HepG2 (cell line): Measurements from ENCODE around the gene PPFIA2. TPM values are rescaled to one million over a fixed set of nuclear protein-coding genes. Genes with fewer than 3 reads are reported as not detected.

Experiments used
- ATAC-seq: fragments of 200-7000 bp; cut with Tn5 transposase; 3 replicates; pipeline ENCODE4 v1.9.1; 2020; ENCODE audit warnings: mild to moderate bottlenecking, moderate library complexity
- BruUV-seq: library from RNA; stranded (reverse); fragments of 400-500 nt; replicated peaks from 2 replicates; lab custom pipeline; 2021; lab: Mats Ljungman, UMichigan
- CTCF ChIA-PET: fragments of 300-600 bp; formaldehyde crosslinking; extraction: SDS; loops from one replicate; lab custom pipeline; 2021; ENCODE audit warnings: low total read pairs, inconsistent platforms, low intra/inter-chr PET ratio; lab: Yijun Ruan, JAX
- POLR2A ChIA-PET: fragments of 350-600 bp; sonication (Branson Sonifier 250); formaldehyde crosslinking; loops from one replicate; lab custom pipeline; 2020; ENCODE audit warnings: antibody characterized with exemption, inconsistent platforms; lab: Yijun Ruan, JAX
- DNase-seq: peaks from one replicate; pipeline ENCODE4 v3.0.0-alpha.2; 2015; ENCODE audit warnings: low spot score
- FAIRE-seq: peaks from 3 replicates; lab custom pipeline; 2011; peaks lifted over from hg19 to GRCh38; lab: Jason Lieb, UNC
- H2AFZ ChIP-seq: one replicate; pipeline ENCODE4 v1.6.1; 2011; ENCODE audit warnings: low read length, inconsistent platforms
- H3K27ac ChIP-seq: fragments of 300-600 bp; 3 replicates; pipeline ENCODE4 v1.8.0; 2011; ENCODE audit warnings: mixed run types, mild to moderate bottlenecking, mixed read lengths, low read length, inconsistent platforms; ENCODE audit not compliant: insufficient read depth; ENCODE audit errors: extremely low read length
- H3K27me3 ChIP-seq, 2 experiments: fragments of 200-600 bp in 1 of 2; 2 replicates in 1 of 2; 3 replicates in 1 of 2; pipeline versions ENCODE4 v1.6.0 to v1.8.0; 2011; ENCODE audit warnings: low read length in 2 of 2, mild to moderate bottlenecking in 2 of 2, moderate library complexity in 2 of 2, inconsistent platforms in 1 of 2; ENCODE audit not compliant: insufficient read depth in 2 of 2, control insufficient read depth in 1 of 2
- H3K36me3 ChIP-seq, 2 experiments: fragments of 200-600 bp in 1 of 2; replicated peaks in 1 of 2; 2 replicates in 1 of 2; 3 replicates in 1 of 2; pipeline versions ENCODE4 v1.5.1 to v1.8.0; 2011; ENCODE audit warnings: low read length in 2 of 2, inconsistent platforms in 1 of 2; ENCODE audit not compliant: insufficient read depth in 2 of 2, control insufficient read depth in 1 of 2
- H3K4me1 ChIP-seq: 2 replicates; pipeline ENCODE4 v1.5.1; 2012; ENCODE audit warnings: low read length, inconsistent platforms; ENCODE audit not compliant: insufficient read depth
- H3K4me2 ChIP-seq: 2 replicates; pipeline ENCODE4 v1.6.0; 2011; ENCODE audit warnings: low read depth, low read length, inconsistent platforms
- H3K4me3 ChIP-seq, 3 experiments: fragments of 200-600 bp in 1 of 3; sonication (generic), shearing (Covaris generic) in 1 of 3; replicated peaks in 1 of 3; 2 replicates each; pipeline ENCODE4 v1.5.1; 2011 to 2016; ENCODE audit warnings: low read length in 3 of 3, inconsistent platforms in 2 of 3, low read depth in 2 of 3, mild to moderate bottlenecking in 2 of 3, control low read depth in 1 of 3, mixed read lengths in 1 of 3; ENCODE audit not compliant: insufficient read depth in 1 of 3
- H3K79me2 ChIP-seq: one replicate; pipeline ENCODE4 v1.6.1; 2011; ENCODE audit warnings: low read length, inconsistent platforms; ENCODE audit not compliant: insufficient read depth
- H3K9ac ChIP-seq: 2 replicates; pipeline ENCODE4 v1.6.0; 2011; ENCODE audit warnings: mild to moderate bottlenecking, low read depth, low read length, inconsistent platforms; ENCODE audit not compliant: insufficient read depth
- H3K9me3 ChIP-seq: 2 replicates; pipeline ENCODE4 v1.5.1; 2012; ENCODE audit warnings: mild to moderate bottlenecking, low read length
- H4K20me1 ChIP-seq: 2 replicates; pipeline ENCODE4 v1.6.0; 2011; ENCODE audit warnings: inconsistent platforms, mild to moderate bottlenecking, low read length, moderate library complexity; ENCODE audit not compliant: insufficient read depth
- ARID4A ChIP-seq: sonication (generic); formaldehyde crosslinking; IDR thresholded peaks from 2 replicates; pipeline ENCODE4 v1.5.0; 2020; ENCODE audit warnings: mild to moderate bottlenecking, missing genetic modification reagents, borderline replicate concordance
- HDAC2 ChIP-seq: sonication (generic); formaldehyde crosslinking; IDR thresholded peaks from 2 replicates; pipeline ENCODE4 v1.4.0; 2020; ENCODE audit warnings: missing genetic modification reagents
- IRX3 ChIP-seq: sonication (generic); formaldehyde crosslinking; IDR thresholded peaks from 2 replicates; pipeline ENCODE4 v1.8.1; 2023; ENCODE audit warnings: mild to moderate bottlenecking, low read depth, missing genetic modification reagents, borderline replicate concordance
- POGK ChIP-seq: sonication (generic); formaldehyde crosslinking; conservative IDR thresholded peaks from 2 replicates; pipeline ENCODE4 v1.8.0; 2022; ENCODE audit warnings: mild to moderate bottlenecking, moderate library complexity, missing genetic modification reagents
- SRF ChIP-seq: IDR thresholded peaks from 2 replicates; pipeline ENCODE4 v1.6.1; 2011; ENCODE audit warnings: mild to moderate bottlenecking, low read depth, low read length, moderate library complexity
- WGBS: methylation state at CpG from one replicate; pipeline ENCODE4 v1.1.6; 2017; ENCODE audit warnings: low lambda C conversion rate; 5-methylcytosine and 5-hydroxymethylcytosine counted together
- in situ Hi-C: cut with HindIII; loops from 2 replicates; pipeline ENCODE4 v1.10.0; 2017; ENCODE audit warnings: low pct_unique_long_range_greater_than_20kb; ENCODE audit not compliant: extremely low pct_ligation_motif_present
- intact Hi-C: fragments of 100-400 bp; cut with micrococcal nuclease; formaldehyde crosslinking; loops from one replicate; pipeline ENCODE4 v1.10.0; 2022; ENCODE audit not compliant: unreplicated experiment
- polyA plus RNA-seq, 8 experiments: library from polyadenylated mRNA; depleted of rRNA in 3 of 8; stranded (reverse) in 7 of 8; unstranded in 1 of 8; fragments of >200 nt; fragmentation: Illumina TruSeq in 4 of 8; extraction: Trizol in 4 of 8; gene quantifications; 2 replicates each; pipeline versions ENCODE4 v1.2.1 to v1.2.3, GENCODE V29; 2011 to 2016; ENCODE audit warnings: low read depth in 4 of 8, missing spikeins in 1 of 8, mixed read lengths in 1 of 8; ENCODE audit not compliant: insufficient read depth in 1 of 8
- total RNA-seq, 5 experiments: library from RNA; depleted of rRNA; stranded (reverse); fragments of >200 nt; fragmentation: Illumina TruSeq; extraction: Trizol; gene quantifications; 2 replicates each; pipeline ENCODE4 v1.2.3, GENCODE V29; 2016; ENCODE audit warnings: low read depth in 1 of 5
- TF ChIP-seq, protein P1 (sequence below), 2 experiments: sonication (generic) in 1 of 2; formaldehyde crosslinking in 1 of 2; IDR thresholded peaks; 2 replicates each; pipeline versions ENCODE4 v1.4.0 to v1.6.1; 2016 to 2020; ENCODE audit warnings: borderline replicate concordance in 1 of 2, low read depth in 1 of 2, mild to moderate bottlenecking in 1 of 2, missing genetic modification reagents in 1 of 2
- TF ChIP-seq, protein P2 (sequence below): sonication (generic); formaldehyde crosslinking; IDR thresholded peaks from 2 replicates; pipeline ENCODE4 v1.4.0; 2020; ENCODE audit warnings: low read depth, mild to moderate bottlenecking, missing genetic modification reagents

PPFIA2 gene
- total and polyA plus RNA-seq, 2 of the 13 experiments (the other 11 are each of a cell fraction or from before 2014, with no cell fraction given), result 0.05 TPM; not detected in 1

DNA sequence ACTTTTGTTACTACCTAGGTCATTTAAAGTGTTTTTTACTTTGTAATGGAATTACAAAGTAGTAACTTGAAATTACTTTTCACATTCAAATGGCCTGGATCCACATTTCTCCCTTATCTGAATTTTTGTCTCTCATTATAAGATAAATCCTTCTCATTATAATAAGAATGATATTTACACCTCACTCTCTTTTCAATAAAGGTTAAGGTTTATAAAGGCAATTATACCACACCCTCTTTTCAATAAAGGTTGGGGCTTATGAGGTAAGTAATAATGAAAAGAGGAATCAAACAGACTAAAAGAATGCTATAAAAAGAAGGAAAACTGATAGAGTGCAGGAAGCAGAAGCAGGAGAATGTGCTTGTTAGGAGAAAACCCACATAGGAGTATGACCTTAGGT, 470.5 kb downstream of the PPFIA2 start (continued):
- TF ChIP-seq, protein P1, sequence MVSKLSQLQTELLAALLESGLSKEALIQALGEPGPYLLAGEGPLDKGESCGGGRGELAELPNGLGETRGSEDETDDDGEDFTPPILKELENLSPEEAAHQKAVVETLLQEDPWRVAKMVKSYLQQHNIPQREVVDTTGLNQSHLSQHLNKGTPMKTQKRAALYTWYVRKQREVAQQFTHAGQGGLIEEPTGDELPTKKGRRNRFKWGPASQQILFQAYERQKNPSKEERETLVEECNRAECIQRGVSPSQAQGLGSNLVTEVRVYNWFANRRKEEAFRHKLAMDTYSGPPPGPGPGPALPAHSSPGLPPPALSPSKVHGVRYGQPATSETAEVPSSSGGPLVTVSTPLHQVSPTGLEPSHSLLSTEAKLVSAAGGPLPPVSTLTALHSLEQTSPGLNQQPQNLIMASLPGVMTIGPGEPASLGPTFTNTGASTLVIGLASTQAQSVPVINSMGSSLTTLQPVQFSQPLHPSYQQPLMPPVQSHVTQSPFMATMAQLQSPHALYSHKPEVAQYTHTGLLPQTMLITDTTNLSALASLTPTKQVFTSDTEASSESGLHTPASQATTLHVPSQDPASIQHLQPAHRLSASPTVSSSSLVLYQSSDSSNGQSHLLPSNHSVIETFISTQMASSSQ (IDR thresholded peaks at IDR 0.05; ENCODE audit: low read depth), result no peak
- TF ChIP-seq, protein P1 (CRISPR knock-in tag; IDR thresholded peaks at IDR 0.05; ENCODE audit: borderline replicate concordance), result no peak
- TF ChIP-seq, protein P2, sequence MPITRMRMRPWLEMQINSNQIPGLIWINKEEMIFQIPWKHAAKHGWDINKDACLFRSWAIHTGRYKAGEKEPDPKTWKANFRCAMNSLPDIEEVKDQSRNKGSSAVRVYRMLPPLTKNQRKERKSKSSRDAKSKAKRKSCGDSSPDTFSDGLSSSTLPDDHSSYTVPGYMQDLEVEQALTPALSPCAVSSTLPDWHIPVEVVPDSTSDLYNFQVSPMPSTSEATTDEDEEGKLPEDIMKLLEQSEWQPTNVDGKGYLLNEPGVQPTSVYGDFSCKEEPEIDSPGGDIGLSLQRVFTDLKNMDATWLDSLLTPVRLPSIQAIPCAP (CRISPR knock-in tag), result no peak
- TF ChIP-seq HDAC2 (CRISPR knock-in tag), result no peak

DNA sequence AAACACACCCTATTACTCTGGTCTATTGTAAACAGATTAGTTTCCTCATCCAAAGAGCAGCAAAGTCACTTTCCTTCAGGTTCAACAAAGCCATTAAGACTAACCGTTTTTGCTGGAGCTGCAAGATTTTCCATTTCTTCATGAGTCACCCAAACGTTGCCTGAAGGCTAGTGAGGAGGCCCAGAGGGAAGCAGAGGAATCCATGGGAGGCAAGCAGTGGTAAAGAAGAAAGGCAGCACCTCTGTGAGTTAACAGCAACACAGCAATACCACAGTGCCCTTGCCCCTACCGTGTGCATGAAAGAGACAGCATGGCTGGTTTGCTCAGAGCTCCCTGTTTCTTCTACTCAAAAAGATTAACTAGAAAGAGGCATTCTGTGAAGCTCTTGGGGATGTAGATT, 475.0 kb downstream of the PPFIA2 start:
- H3K4me1 ChIP-seq, result no peaks in the 10 kb centered on the region
- no peak for FAIRE-seq
- H3K4me2 ChIP-seq, result no peak overlapping the region
- H3K4me3 ChIP-seq, result no peak overlapping the region
- no peak for TF ChIP-seq SRF
- no peak for TF ChIP-seq IRX3 (CRISPR knock-in tag)
- TF ChIP-seq POGK (CRISPR knock-in tag), result no peak
- TF ChIP-seq ARID4A (CRISPR knock-in tag), result no peak
- TF ChIP-seq, all 625 proteins: peak for 0
- in situ Hi-C loops, result no loop called here
- Histone ChIP-seq H3K9me3 (no peaks in the 10 kb centered on the region), H4K20me1 (no peaks in the 10 kb centered on the region), H3K27me3 (no peaks in the 10 kb centered on the region), H3K27ac (no peak overlapping the region), H3K9ac (no peak overlapping the region), H2AFZ (no peak overlapping the region), H3K79me2 (no peaks in the 10 kb centered on the region), H3K36me3 (no peaks in the 10 kb centered on the region)
- POLR2A ChIA-PET, result no interaction called here
- intact Hi-C loops, result no loop called here
- no peak for DNase-seq
- BruUV-seq, result no TSS peak
- no peak for ATAC-seq
- 13% methylated on average over 3 of the region's 3 CpGs for WGBS
- CTCF ChIA-PET, result no interaction called here
